K562 (cell line): Measurements from ENCODE around the gene PRR7. TPM values are rescaled to one million over a fixed set of nuclear protein-coding genes. Genes with fewer than 3 reads are reported as not detected.

Experiments
- CCAR2 ChIP-seq: fragments of 200-400 bp; formaldehyde crosslinking; IDR thresholded peaks from 2 replicates; pipeline ENCODE4 v1.6.1; 2017; ENCODE audit warnings: mild to moderate bottlenecking, low read depth, low read length
- CHCHD3 ChIP-seq: fragments of 250-450 bp; sonication (Bioruptor Pico); IDR thresholded peaks from 2 replicates; pipeline ENCODE4 v2.1.2; 2022; ENCODE audit warnings: mild to moderate bottlenecking
- ELF2 ChIP-seq: fragments of 250-450 bp; sonication (Bioruptor Pico); IDR thresholded peaks from 2 replicates; pipeline ENCODE4 v1.5.0; 2021; ENCODE audit warnings: mild to moderate bottlenecking
- FOXM1 ChIP-seq, 2 experiments: fragments of 450-650 bp in 1 of 2; sonication (generic) in 1 of 2; formaldehyde crosslinking in 1 of 2; IDR thresholded peaks; 2 replicates each; pipeline versions ENCODE4 v1.6.1 to v1.9.0; 2017 to 2022; ENCODE audit warnings: low read depth in 2 of 2, mild to moderate bottlenecking in 2 of 2, missing genetic modification reagents in 1 of 2, moderate library complexity in 1 of 2
- GTF2E2 ChIP-seq: fragments of 200-800 bp; sonication (Bioruptor generic); IDR thresholded peaks from 2 replicates; pipeline ENCODE4 v1.6.1; 2016; ENCODE audit warnings: missing genetic modification characterization, missing compliant biosample characterization
- JUN ChIP-seq, 2 experiments: sonication (generic) in 1 of 2; formaldehyde crosslinking in 1 of 2; IDR thresholded peaks; 2 replicates each; pipeline versions ENCODE4 v1.6.1 to v1.8.0; 2012 to 2022; ENCODE audit warnings: borderline replicate concordance in 2 of 2, mild to moderate bottlenecking in 2 of 2, improper control_type of control experiment in 1 of 2, low read depth in 1 of 2, low read length in 1 of 2, missing genetic modification reagents in 1 of 2
- KDM1A ChIP-seq, 2 experiments: fragments of 450-650 bp; IDR thresholded peaks; 2 replicates each; pipeline ENCODE4 v1.6.1; 2016; ENCODE audit warnings: mild to moderate bottlenecking in 2 of 2
- PML ChIP-seq: IDR thresholded peaks from 2 replicates; pipeline ENCODE4 v1.6.1; 2012; ENCODE audit warnings: low read length, inconsistent platforms
- RBM39 ChIP-seq: fragments of 200-400 bp; formaldehyde crosslinking; optimal IDR thresholded peaks from 2 replicates; pipeline ENCODE3; 2018; ENCODE audit warnings: low read depth, low read length
- RCOR1 ChIP-seq, 2 experiments: IDR thresholded peaks; 2 replicates each; pipeline ENCODE4 v1.6.1; 2012; ENCODE audit warnings: low read depth in 2 of 2, low read length in 2 of 2, borderline replicate concordance in 1 of 2, improper control_type of control experiment in 1 of 2
- TAF15 ChIP-seq: fragments of 200-400 bp; formaldehyde crosslinking; IDR thresholded peaks from 2 replicates; pipeline ENCODE4 v1.6.1; 2017; ENCODE audit warnings: mild to moderate bottlenecking, low read depth, low read length, moderate library complexity
- YY1 ChIP-seq, 3 experiments: IDR thresholded peaks; 2 replicates each; pipeline ENCODE4 v1.6.1; 2011; ENCODE audit warnings: low read length in 2 of 3, mild to moderate bottlenecking in 2 of 3, moderate library complexity in 2 of 3, borderline replicate concordance in 1 of 3, control low read depth in 1 of 3, low read depth in 1 of 3; ENCODE audit not compliant: insufficient read depth in 3 of 3, insufficient replicate concordance in 2 of 3, control insufficient read depth in 1 of 3, insufficient read length in 1 of 3; ENCODE audit errors: extremely low read depth in 1 of 3
- ZFX ChIP-seq: sonication (generic); formaldehyde crosslinking; IDR thresholded peaks from 2 replicates; pipeline ENCODE4 v1.8.0; 2022; ENCODE audit warnings: mild to moderate bottlenecking, missing genetic modification reagents, moderate library complexity
- ZNF584 ChIP-seq: fragments of 200-800 bp; sonication (Bioruptor generic); IDR thresholded peaks from 2 replicates; pipeline ENCODE4 v1.6.1; 2016; ENCODE audit warnings: low read depth, mild to moderate bottlenecking, missing genetic modification characterization, missing compliant biosample characterization
- polyA plus RNA-seq, 8 experiments: library from polyadenylated mRNA; depleted of rRNA in 4 of 8; stranded (reverse) in 5 of 8; unstranded in 3 of 8; fragments of >200 nt; fragmentation: Nextera tagmentation in 2 of 8; fragmentation: Illumina TruSeq in 1 of 8; extraction: Ambion mirVana in 2 of 8; extraction: Trizol in 1 of 8; gene quantifications; 2 replicates each; pipeline versions ENCODE4 v1.2.1 to v1.2.3, GENCODE V29; 2011 to 2014; ENCODE audit warnings: inconsistent platforms in 1 of 8, missing spikeins in 1 of 8
- total RNA-seq, 7 experiments: library from RNA; depleted of rRNA in 6 of 7; stranded (reverse); fragments of >200 nt in 6 of 7; fragmentation: Illumina TruSeq in 2 of 7; extraction: Trizol in 2 of 7; gene quantifications; 2 replicates each; pipeline versions ENCODE4 v1.2.1 to v1.2.3, GENCODE V29; 2011 to 2021; ENCODE audit warnings: low replicate concordance in 1 of 7
- TF ChIP-seq, protein P1 (sequence below): fragments of 250-450 bp; sonication (Bioruptor Pico); IDR thresholded peaks from 2 replicates; pipeline ENCODE4 v1.4.0; 2020; ENCODE audit warnings: mild to moderate bottlenecking, moderate library complexity, borderline replicate concordance
- TF ChIP-seq, protein P2 (sequence below): fragments of 450-650 bp; IDR thresholded peaks from 2 replicates; pipeline ENCODE4 v1.6.1; 2018; ENCODE audit warnings: mild to moderate bottlenecking, low read depth; ENCODE audit not compliant: partially characterized antibody
- TF ChIP-seq, protein P3 (sequence below), 2 experiments: fragments of 450-650 bp; IDR thresholded peaks; 2 replicates each; pipeline ENCODE4 v1.6.1; 2016
- TF ChIP-seq, protein P4 (sequence below): fragments of 250-450 bp; sonication (Bioruptor Pico); IDR thresholded peaks from 2 replicates; pipeline ENCODE4 v1.8.0; 2021; ENCODE audit warnings: moderate library complexity, mild to moderate bottlenecking, inconsistent platforms

PRR7 gene
- total and polyA plus RNA-seq, 9 of the 15 experiments (the other 6 are each of a cell fraction or from before 2014, with no cell fraction given), result 0.80 to 11.3 (median 10.4) TPM; not detected in 4

DNA sequence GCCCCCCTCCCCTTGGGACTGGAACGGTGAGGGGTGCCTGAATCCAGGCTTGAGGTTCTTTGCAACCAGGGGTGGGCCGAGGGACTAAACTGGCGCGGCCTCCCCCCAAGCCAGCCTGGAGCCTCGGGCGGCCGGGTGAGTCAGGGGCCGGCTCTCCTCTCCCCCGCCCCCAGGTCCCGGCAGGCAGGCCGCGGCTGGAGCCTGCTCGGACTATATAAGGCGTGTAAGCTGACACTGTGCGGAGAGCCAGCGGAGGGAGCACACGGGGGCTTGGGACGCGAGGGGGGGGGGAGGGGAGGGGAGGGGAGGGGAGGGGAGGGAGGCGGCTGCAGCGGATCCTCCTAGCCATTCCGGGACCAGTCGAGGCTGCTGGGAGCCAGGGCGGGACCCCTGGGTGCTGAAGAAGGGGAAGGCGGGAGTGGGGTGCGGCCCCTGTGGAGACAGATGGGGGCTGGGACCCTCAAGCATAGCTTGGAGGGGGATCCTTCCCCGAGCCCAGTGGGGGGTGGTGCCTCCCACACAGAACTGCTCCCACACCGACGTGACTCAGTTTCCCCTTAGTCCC, 50.2 kb downstream of the PRR7 start (continued):
- TF ChIP-seq, protein P1, sequence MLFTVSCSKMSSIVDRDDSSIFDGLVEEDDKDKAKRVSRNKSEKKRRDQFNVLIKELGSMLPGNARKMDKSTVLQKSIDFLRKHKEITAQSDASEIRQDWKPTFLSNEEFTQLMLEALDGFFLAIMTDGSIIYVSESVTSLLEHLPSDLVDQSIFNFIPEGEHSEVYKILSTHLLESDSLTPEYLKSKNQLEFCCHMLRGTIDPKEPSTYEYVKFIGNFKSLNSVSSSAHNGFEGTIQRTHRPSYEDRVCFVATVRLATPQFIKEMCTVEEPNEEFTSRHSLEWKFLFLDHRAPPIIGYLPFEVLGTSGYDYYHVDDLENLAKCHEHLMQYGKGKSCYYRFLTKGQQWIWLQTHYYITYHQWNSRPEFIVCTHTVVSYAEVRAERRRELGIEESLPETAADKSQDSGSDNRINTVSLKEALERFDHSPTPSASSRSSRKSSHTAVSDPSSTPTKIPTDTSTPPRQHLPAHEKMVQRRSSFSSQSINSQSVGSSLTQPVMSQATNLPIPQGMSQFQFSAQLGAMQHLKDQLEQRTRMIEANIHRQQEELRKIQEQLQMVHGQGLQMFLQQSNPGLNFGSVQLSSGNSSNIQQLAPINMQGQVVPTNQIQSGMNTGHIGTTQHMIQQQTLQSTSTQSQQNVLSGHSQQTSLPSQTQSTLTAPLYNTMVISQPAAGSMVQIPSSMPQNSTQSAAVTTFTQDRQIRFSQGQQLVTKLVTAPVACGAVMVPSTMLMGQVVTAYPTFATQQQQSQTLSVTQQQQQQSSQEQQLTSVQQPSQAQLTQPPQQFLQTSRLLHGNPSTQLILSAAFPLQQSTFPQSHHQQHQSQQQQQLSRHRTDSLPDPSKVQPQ (CRISPR knock-in tag), result no peak
- TF ChIP-seq ZFX, result peak; percentile 76
- no peak for TF ChIP-seq FOXM1 (IDR thresholded peaks at IDR 0.05; ENCODE audit: low read depth)
- peak; percentile 90; the same call in 1 of the 2 replicates for TF ChIP-seq FOXM1 (CRISPR knock-in tag; IDR thresholded peaks at IDR 0.05; ENCODE audit: low read depth)
- TF ChIP-seq, protein P2, sequence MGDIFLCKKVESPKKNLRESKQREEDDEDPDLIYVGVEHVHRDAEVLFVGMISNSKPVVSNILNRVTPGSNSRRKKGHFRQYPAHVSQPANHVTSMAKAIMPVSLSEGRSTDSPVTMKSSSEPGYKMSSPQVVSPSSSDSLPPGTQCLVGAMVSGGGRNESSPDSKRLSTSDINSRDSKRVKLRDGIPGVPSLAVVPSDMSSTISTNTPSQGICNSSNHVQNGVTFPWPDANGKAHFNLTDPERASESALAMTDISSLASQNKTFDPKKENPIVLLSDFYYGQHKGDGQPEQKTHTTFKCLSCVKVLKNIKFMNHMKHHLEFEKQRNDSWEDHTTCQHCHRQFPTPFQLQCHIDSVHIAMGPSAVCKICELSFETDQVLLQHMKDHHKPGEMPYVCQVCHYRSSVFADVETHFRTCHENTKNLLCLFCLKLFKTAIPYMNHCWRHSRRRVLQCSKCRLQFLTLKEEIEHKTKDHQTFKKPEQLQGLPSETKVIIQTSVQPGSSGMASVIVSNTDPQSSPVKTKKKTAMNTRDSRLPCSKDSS, result no peak
- TF ChIP-seq CHCHD3 (CRISPR knock-in tag), result no peak
- no peak for TF ChIP-seq TAF15
- no peak for TF ChIP-seq PML
- TF ChIP-seq RCOR1 (IDR thresholded peaks at IDR 0.05; ENCODE audit: borderline replicate concordance in 1 of 2, low read depth in 2 of 2, low read length in 2 of 2), result peak in 1 of 2 experiments; percentile 26; a peak in 1 of 4 replicates
- TF ChIP-seq JUN (IDR thresholded peaks at IDR 0.05; ENCODE audit: borderline replicate concordance, low read depth, low read length), result peak; percentile 36; the same call in 1 of the 2 replicates
- TF ChIP-seq JUN (CRISPR knock-in tag; IDR thresholded peaks at IDR 0.05; ENCODE audit: borderline replicate concordance), result peak; percentile 88; the same call in 1 of the 2 replicates
- peak in 1 of 2 experiments; percentile 63; a peak in 1 of 4 replicates for TF ChIP-seq KDM1A (IDR thresholded peaks at IDR 0.05)
- 0 out of 2 replicates have a peak, but pooled peaks have one; percentile 15 for TF ChIP-seq ELF2 (CRISPR knock-in tag)
- TF ChIP-seq, protein P3, sequence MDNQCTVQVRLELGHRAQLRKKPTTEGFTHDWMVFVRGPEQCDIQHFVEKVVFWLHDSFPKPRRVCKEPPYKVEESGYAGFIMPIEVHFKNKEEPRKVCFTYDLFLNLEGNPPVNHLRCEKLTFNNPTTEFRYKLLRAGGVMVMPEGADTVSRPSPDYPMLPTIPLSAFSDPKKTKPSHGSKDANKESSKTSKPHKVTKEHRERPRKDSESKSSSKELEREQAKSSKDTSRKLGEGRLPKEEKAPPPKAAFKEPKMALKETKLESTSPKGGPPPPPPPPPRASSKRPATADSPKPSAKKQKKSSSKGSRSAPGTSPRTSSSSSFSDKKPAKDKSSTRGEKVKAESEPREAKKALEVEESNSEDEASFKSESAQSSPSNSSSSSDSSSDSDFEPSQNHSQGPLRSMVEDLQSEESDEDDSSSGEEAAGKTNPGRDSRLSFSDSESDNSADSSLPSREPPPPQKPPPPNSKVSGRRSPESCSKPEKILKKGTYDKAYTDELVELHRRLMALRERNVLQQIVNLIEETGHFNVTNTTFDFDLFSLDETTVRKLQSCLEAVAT (IDR thresholded peaks at IDR 0.05), result 0 out of 4 replicates have a peak, but pooled peaks of 1 of the 2 experiments have one; percentile 46
- peak in 1 of 3 experiments; percentile 33 for TF ChIP-seq YY1 (IDR thresholded peaks at IDR 0.05; ENCODE audit: borderline replicate concordance in 1 of 3, control insufficient read depth in 1 of 3, extremely low read depth in 1 of 3, insufficient read depth in 3 of 3, insufficient read length in 1 of 3, insufficient replicate concordance in 2 of 3, low read depth in 1 of 3, low read length in 2 of 3)
- no peak for TF ChIP-seq GTF2E2 (tag)
- TF ChIP-seq ZNF584 (CRISPR knock-in tag), result peak; percentile 46; the same call in 1 of the 2 replicates
- TF ChIP-seq, protein P4, sequence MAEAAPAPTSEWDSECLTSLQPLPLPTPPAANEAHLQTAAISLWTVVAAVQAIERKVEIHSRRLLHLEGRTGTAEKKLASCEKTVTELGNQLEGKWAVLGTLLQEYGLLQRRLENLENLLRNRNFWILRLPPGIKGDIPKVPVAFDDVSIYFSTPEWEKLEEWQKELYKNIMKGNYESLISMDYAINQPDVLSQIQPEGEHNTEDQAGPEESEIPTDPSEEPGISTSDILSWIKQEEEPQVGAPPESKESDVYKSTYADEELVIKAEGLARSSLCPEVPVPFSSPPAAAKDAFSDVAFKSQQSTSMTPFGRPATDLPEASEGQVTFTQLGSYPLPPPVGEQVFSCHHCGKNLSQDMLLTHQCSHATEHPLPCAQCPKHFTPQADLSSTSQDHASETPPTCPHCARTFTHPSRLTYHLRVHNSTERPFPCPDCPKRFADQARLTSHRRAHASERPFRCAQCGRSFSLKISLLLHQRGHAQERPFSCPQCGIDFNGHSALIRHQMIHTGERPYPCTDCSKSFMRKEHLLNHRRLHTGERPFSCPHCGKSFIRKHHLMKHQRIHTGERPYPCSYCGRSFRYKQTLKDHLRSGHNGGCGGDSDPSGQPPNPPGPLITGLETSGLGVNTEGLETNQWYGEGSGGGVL (CRISPR knock-in tag), result no peak
- TF ChIP-seq CCAR2, result no peak
- no peak for TF ChIP-seq RBM39
